Embryonic facial prominence (tissue), 1 donor: Measurements from ENCODE around the gene CTU1.

ENCODE experiments used
- DNase-seq: peaks from one replicate; pipeline ENCODE4 v3.0.0-alpha.2; 2016; ENCODE audit errors: extremely low spot score

Gene CTU1

DNA sequence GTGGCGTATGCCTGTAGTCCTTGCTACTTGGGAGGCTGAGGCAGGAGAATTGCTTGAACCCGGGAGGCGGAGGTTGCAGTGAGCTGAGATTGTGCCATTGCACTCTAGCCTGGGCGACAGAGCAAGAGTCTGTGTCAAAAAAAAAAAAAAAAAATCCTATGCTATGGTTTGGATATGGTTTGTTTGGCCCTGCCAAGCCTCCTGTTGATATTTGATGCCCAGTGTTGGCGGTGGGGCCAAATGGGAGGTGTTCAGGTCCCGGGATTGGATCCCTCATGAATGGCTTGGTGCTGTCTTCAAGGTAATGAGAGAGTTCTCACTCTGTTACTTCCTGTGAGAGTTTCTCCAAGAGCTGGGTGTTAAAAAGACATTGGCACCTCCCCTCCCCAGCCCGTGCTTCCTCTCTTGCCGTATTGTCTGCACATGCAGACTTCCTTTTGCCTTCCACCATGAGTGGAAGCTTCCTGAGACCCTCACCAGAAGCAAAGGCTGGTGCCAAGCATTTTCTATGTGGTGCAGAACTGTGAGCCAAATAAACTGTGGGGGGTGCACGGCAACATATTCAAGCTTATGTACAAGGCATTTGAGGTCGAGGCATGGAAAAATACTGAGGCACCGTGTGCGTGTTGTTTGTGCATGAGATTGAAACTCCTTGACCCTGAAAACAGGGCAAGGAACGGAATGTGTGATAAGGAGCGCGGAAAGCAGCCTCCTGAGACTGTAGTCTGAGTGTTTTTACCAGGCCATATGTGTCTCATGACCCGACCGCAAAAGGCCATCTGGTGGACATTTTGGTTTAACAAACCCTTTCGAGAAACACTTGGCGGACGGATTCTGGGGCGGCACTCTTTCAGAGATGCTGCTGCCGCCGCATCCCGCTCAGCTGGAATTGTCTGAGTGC, 23.8 kb upstream of the CTU1 start:
- DNase-seq, result no peak

DNA sequence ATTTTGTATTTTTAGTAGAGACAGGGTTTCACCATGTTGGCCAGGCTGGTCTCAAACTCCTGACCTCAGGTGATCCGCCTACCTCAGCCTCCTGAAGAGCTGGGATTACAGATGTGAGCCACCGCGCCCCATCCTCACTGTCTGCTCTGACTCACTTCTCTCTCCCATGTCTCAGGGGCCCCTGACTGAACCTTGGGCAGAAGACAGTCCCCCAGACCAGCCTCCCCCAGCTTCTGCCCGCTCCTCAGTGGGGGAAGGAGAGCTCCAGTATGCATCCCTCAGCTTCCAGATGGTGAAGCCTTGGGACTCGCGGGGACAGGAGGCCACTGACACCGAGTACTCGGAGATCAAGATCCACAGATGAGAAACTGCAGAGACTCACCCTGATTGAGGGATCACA, 21.5 kb upstream of the CTU1 start:
- DNase-seq, result no peak

DNA sequence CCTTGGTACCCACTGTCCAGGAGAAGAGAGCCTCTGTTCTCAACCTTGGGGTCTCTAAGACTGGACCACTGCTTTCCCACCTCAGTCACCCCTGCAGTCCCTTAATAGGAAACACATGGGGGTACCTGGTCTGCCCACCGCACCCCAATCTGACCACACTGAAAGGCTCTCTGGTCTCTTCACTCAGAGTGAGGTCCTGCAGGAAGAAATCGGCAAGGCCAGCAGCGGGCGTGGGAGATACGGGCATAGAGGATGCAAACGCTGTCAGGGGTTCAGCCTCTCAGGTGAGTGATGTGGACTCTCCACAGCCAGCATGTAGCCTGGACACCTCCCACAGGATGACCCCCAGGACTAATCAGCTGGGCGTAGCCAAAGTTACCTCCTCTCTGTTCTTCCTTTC, 20.0 kb upstream of the CTU1 start:
- no peak for DNase-seq

DNA sequence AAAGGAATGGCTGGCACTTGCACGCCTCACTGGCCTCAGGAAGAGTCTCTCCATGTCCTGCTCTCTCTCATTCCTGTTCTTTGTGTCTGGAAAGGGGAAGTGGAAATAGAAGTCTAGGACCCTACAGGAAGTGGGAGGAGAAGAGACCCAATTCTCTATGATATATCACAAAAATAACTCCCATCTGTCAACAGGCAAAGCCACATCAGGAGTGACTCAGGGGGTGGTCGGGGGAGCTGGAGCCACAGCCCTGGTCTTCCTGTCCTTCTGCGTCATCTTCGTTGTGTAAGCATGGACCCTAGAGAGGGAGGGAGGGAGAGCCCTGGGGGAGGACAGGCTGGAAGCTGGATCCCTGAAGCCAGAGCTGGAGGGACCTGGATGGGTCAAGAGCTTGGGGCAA, 19.5 kb upstream of the CTU1 start:
- no peak for DNase-seq

DNA sequence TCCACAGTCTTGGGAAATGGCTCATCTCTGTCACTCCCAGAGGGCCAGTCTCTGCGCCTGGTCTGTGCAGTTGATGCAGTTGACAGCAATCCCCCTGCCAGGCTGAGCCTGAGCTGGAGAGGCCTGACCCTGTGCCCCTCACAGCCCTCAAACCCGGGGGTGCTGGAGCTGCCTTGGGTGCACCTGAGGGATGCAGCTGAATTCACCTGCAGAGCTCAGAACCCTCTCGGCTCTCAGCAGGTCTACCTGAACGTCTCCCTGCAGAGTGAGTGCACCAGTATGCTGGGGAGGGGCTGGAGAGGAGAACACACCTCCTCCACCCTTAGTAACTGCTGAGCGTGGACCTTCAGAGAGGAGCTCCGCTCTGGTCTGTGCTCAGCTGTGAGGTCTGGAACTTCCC, 18.8 kb upstream of the CTU1 start:
- no peak for DNase-seq

DNA sequence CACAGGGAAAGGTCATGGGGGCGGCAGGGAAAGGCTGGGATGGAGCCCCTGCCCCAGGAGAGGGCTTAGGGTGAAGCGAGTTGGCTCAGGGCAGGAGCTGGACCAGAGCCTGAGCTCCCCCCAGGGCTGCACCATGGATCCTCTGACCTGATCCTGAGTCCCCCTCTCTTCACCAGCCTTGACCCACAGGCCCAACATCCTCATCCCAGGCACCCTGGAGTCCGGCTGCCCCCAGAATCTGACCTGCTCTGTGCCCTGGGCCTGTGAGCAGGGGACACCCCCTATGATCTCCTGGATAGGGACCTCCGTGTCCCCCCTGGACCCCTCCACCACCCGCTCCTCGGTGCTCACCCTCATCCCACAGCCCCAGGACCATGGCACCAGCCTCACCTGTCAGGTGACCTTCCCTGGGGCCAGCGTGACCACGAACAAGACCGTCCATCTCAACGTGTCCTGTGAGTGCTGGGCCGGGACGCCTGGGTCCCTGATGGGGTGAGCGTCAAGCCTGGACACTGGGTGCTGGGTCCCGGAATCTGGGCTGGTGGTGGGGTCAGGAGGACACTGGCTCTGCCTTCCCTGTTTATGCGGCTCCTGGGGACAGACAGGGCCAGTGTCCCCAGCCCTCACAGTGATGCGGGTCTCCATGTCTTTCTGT, 17.3 kb upstream of the CTU1 start:
- DNase-seq, result no peak

DNA sequence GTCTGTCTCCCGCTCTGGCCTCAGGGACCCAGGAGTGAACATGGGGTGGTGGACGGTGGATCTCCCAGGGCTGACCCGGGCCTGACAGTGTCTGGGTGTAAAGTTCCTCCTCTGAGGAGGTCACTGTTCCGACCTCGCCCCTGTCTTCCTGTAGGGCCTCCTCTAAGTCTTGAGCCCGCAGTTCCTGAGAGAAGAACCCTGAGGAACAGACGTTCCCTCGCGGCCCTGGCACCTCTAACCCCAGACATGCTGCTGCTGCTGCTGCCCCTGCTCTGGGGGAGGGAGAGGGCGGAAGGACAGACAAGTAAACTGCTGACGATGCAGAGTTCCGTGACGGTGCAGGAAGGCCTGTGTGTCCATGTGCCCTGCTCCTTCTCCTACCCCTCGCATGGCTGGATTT, 16.5 kb upstream of the CTU1 start, which contains the start of gene SIGLEC9:
Gene SIGLEC9 (plus strand): TSS at position 178 of the 400 bp plus-strand sequence. CDS start 69 bp downstream, at position 247.
- DNase-seq, result no peak

DNA sequence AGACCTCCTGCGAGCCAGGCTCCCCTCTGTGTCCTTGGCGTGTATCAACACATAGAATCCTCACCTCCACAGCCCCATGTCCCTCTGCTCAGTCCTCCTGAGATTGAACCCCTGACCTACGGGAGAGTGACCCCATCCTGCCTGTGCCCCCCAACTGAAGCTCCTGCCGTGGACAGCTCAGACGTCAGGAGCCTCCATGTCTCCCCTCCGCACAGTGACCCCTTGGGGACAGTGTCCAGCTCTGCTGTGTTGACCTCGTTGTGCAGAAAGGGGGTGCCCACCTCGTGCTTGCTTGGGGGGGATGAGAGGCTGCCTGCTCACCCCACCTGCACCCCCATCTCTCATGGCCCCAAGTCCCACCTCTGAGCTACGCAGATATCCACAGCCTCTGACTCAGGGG, 16.0 kb upstream of the CTU1 start:
- no peak for DNase-seq

DNA sequence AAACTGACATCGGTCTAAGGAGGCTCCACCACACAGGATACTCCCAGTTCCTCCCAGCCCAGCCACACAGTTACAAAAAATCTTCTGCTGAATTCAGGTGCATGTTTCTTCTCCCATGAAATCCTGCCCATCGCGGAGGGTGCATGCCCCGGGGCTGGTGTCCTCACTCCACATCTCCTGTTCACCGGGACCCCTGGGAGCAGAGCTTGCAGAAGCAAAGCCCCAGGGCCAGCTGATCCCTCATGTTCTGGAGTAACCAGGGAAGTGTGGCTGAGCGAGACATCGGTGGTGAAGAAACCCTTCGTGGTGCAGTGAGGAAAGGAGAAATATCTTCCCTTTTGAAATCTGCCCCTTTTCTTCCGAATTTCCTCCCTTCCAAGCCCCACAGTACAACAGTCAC, 15.6 kb upstream of the CTU1 start:
- no peak for DNase-seq

DNA sequence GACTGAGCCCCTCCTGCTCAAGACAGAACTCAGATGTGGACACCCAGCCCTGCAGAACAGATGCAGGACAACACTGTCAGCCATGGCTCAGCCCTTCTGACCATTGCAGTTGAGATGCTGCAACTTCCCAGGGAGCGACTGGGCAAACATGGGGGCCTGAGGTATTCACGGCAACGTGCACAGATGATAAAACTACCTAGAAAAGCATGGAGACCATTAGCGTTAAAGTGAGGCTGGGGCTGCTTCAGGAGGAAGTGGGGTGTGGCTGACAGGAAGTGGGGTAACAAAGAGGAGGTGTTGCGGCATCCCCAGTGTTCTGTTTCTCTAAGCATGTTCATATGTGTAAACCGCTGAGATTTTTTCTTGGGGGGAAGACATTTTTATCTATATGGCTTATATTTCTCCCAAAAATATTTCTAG, 15.2 kb upstream of the CTU1 start:
- no peak for DNase-seq

DNA sequence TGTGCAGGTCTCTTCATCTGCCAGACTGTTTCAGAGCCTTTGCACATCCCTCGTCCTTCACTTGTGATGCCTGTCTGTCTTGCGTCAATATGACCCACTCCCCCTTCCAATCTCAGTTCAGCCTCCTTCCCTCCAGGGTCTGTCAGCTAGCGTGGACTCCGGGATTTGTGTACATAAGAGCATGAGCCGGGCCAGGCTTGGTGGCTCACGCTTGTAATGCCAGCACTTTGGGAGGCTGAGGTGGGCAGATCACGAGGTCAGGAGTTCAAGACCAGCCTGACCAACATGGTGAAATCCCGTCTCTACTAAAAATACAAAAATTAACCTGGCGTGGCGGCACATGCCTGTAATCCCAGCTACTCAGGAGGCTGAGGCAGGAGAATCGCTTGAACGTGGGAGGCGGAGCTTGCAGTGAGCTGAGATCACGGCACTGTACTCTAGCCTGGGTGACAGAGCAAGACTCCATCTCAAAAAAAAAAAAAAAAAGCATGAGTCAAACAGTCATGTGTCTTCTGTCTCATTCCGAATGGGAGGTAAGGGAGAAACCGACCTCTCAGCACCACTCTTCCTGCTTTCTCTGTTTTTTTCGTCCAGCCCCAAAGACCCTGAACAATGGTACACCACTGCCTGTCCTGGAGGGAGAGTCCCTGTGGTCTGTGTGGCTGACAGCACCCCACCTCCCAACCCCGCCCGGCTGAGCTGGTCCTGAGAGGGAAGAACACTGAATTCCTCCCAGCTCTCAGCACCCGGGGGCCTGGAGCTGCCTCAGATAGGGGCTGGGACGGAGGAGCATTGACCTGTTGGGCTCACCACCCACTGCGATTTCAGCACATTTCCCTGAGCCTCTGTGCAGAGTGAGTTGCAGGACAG, 14.1 kb upstream of the CTU1 start:
- DNase-seq, result no peak

DNA sequence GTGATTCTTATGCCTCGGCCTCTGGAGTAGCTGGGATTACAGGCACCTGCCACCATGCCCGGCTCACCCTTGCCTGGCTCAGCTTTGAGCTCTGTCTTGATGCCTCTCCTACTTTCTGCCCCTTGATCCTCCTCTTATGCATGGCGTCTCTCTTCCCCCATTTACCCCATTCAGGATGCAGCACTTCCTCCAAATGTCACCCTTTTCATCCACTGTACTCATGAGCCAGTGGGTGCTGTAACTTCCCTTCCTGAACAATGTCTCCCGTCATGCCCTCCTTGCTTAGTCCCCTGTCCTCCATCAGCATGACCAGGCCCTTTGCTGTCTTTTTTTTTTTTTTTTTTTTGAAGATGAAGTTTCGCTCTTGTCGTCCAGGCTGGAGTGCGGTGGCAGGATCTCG, 13.0 kb upstream of the CTU1 start:
- DNase-seq, result no peak

DNA sequence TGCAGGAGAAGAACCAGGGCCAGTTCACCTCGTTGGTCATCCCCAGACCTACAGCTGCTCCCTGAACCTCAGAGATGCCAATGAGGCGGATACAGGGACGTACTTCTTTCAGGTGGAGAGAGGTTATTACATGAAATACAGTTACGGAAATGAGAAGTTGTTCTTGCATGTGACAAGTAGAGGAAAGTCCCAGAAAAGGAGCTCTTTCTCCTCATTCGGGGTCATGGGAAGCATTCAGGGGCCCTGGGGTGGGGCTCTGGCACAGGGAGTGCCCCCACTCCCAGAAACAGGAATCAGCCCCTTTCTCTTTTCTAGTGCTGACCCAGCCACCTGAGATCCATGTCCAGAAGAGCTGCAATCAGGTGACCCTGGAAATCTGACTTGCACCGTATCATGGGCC, 12.0 kb upstream of the CTU1 start:
- no peak for DNase-seq

DNA sequence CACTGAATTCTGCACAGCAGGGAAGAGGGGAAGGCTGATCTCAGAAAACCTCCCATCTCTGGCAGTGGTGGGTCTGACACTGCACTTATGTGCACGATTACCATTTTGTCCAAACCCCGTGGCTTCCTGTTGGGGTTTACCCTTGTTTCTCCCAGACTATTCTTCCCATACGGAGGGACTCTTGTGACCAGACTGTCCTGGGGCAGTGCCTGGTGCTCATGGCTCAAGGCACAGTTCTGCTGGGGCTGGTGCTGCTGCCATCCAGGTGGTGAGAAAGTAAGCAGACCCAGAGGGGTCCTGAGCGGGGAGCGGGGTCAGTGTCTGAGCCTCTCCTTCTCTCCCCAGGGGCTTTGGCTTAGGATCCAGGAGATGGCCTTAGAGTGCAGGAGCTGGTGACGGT, 11.4 kb upstream of the CTU1 start:
- no peak for DNase-seq

DNA sequence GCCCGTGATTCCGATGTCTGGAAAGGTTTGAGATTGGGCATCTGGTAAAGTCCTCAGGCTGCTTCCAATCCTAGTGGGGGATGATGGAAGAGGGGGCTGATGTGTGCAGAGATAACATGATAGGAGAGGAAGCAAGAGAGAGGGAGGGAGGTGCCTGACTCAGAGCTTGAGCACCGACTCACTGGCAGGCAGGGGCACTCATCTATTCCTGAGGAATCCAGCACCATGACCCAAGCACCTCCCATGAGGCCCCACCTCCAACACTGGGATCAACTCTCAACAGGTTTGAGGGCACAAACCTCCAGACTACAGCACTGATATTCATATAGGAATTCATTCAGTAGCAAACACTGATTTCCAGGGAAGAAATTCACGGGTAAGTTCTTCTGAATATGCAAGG, 10.9 kb upstream of the CTU1 start:
- DNase-seq, result no peak

DNA sequence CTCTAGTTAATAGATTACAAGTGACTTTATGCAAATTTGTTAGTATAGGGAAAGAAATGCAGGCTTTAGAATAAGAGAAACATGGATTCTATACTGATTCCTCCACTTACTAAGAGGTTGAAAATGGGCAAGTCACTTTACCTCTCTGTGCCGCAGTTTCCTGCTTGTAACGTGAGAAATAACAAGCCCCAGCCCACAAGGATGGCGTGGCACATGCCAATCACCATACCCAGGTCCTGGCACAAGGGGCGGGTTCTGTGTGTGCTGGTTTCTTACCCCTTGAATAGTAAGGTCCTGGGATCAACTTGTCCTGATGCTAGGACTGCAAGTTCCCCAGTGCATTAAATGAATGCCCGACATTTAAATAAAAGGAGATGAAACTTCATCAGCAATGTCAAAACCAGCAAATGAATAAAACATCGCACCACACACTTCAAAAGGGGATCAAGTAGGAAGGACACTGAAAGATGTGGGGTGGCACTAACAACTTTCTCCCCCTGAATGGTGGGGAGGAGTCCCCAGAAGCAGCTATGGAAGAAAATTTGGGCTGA, 8.6 kb upstream of the CTU1 start:
- no peak for DNase-seq

DNA sequence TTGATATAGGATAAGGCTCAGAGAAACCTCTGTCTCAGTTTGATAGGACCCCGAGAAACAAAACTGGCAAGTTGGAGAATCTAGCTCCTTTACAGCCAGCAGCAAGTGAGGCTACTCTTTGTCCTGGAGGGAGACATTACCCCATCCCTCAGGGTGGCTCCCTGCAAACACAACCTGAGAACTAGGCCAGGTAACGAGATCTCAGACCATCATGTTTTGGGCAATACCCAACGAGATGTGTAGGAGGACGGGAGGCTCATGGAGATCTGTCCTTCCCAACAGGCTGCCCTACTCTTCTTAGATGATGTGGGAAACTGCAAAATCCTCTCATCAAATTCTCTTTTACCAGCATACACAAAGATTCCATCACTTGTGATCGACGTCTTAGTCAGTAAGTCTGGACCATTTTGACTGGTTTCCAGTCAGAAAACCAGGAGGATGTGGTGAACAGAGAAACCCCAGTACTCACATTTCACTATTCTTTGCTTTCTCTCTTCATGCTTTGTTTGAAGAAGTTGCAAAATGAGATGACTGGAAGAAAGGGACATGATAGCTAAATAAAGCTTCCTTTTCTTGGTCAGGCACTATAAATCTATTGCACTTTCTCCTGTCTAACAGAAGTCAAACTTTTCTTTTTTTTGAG, 6.0 kb upstream of the CTU1 start:
- no peak for DNase-seq

DNA sequence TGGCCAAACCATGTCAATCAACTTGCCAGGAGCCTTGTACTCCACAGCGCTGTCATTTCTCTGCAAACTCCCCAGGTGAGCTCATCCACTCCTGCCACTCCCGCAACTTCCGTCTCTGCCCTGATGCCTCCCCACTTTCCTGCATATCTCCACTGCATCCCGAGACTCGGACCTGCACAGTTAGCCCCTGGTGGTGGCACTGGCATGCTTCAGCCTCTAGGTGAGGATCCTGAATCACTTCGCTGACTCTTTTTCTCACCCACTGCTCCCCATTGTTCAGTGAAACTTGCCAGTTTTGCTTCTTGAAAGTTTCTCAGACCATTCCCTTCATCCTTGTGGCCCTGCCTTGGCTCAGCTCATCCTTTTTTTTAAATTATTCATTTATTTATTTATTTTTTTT, 3.4 kb upstream of the CTU1 start:
- DNase-seq, result no peak

DNA sequence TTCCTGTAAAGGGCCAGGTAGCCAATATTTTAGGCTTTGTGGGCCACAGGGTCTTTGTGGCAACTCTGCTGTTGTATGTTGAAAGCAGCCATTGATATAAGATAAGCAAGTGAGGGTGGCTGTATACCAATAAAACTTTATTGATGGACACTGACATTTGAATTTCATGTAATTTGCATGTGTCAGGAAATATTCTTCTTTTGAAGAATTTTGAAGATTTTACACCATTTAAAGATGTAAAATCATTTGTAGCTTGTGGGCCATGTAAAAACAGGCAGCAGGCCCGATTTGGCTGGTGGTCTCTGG, 2.4 kb upstream of the CTU1 start:
- no peak for DNase-seq

DNA sequence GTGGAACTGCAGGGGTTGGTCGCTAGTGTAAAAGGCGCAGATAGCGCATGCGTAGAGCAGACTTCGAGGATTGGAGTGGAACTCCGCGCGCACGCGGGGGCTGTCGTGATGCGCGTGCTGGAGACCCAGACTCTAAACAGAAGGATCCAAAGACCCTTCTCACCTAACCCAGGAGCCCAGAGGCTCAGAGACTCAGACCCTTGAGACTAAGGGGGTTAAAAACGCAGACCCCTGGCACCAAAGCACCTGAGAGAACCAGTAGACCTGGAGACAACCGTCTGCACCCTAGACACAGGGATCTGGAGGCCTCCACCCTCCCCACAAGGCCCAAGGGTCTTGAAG, 567 bp upstream of the CTU1 start:
- no peak for DNase-seq

DNA sequence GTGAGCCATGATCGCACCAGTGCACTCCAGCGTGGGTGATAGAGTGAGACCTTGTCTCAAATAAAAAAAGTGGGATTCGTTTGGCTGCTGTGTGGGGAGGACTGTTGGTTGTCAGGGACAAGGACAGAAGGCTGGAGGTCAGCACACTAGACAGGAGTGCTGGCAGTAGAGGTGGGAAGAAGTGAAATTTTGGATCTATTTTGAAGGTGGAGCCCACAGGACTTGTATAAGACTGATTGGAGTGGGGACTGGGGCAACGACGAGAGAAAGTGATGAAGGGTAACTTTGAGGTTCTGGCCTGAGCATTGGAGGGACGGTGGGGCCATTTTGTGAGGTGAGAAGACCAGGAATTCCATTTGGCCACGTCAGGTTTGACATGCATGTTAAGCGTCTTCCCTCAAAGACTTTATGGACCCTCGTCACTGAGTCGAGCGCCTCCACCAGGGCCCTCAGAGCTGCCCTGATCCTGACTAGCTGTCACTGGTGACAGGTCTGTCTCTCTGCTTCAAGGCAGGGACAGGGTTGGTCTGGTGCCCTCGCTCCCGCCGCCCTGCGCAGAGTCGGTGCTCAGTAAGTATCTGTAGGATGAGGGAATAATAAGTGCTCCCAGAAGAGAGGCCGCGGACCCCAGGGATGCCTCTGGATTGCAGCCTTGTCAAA, 673 bp downstream of the CTU1 start:
- DNase-seq, result no peak
